VCaP (cell line): ENCODE measurements around the gene CA14.

Experiments
- H3K27ac ChIP-seq: fragments of 450-650 bp; 2 replicates; pipeline ENCODE4 v1.5.1; 2017
- CTCF ChIP-seq: fragments of 450-650 bp; conservative IDR thresholded peaks from 2 replicates; pipeline ENCODE4 v1.5.1; 2017; ENCODE audit warnings: mild to moderate bottlenecking, moderate library complexity

CA14 gene

DNA sequence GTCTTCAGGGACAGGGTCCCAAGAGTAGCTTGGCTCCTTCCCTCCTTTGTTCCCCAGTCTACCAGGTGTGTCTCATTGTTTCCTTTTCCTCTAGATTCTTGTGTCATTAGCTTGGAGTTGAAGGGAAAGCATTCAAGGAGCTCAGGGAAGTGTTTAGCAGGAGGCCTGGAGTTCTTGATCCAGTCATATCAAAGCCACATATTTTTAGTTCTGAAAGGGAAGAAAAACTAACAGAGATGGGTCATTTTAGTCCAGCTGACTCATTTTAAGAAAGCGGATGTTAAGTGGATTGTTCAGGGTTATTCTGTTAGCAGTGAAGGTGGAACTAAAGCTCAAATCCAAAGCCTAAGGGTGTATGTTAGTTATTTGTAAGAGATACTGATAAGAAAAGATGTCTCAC is 15.7 kb downstream of the CA14 start:
- no peak for TF ChIP-seq CTCF

GRCh38 chr1:150280138-150280707 is 22.6 kb downstream of the CA14 start:
- no peak for TF ChIP-seq CTCF
- H3K27ac ChIP-seq, result no peak overlapping the region

More for the DNA sequence above, 15.7 kb downstream of the CA14 start:
- H3K27ac ChIP-seq, result no peak overlapping the region

DNA sequence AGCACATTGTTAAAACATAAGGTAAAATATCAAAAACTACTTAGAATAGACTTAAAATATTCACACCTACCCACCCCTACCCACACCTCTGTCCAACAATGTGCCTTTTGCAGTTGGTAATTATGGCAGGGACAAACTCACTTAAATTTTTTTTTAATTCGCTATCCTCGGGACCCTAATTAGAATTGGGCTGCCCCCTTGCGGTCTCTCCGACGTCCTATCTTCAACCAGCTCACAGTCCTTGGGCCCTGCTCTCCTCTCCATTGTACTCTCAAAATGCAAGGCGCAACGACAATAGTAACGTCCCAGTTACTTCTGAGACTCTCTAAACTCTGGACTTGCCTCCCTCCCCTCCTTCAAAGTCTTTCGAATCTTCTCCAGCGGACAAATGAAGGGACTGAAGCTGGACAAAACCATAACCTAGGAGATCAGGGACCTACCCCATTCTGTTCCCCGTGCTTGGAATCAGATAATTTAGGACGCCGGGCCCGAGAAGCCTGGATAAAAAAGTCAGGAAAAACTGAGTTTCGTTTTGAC is 23.7 kb downstream of the CA14 start:
- TF ChIP-seq CTCF, result peak; percentile 89
- H3K27ac ChIP-seq, result peak overlapping the region; percentile 77

- H3K27ac ChIP-seq, result peak within 1 kb of the TSS; percentile 77
- TF ChIP-seq CTCF, result no peak
Measured at GRCh38 chr1:150281758-150282557, 24.4 kb downstream of the CA14 start, which contains the start of gene CIART. TSS of gene CIART (plus strand) at chr1:150282554. CDS start at chr1:150283268, 714 bp downstream.

GRCh38 chr1:150282558-150282958 is 25.0 kb downstream of the CA14 start:
- H3K27ac ChIP-seq, result no peak overlapping the region
- TF ChIP-seq CTCF, result no peak

DNA sequence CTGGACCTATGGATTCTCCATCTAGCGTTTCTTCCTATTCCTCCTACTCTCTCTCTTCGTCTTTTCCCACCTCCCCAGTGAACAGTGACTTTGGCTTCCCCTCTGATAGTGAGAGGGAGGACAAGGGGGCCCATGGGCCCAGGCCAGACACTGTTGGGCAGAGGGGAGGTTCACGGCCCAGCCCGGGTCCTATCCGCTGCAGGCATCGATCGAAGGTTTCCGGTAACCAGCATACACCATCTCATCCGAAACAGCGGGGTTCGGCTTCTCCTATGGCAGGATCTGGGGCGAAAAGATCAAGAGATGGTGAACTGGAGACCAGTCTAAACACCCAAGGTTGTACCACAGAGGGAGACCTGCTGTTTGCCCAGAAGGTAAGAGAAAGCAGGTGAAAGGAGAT is 25.7 kb downstream of the CA14 start:
- no peak overlapping the region for H3K27ac ChIP-seq
- no peak for TF ChIP-seq CTCF

- no peak for TF ChIP-seq CTCF
Measured at GRCh38 chr1:150288382-150288781, 30.8 kb downstream of the CA14 start.

More at GRCh38 chr1:150288382-150288781, 30.8 kb downstream of the CA14 start:
- no peak overlapping the region for H3K27ac ChIP-seq
